GM12891 (cell line): Measurements from ENCODE around the gene ADTRP.

Experiments used
- PAX5 ChIP-seq: IDR thresholded peaks from 2 replicates; pipeline ENCODE4 v1.6.1; 2011; ENCODE audit warnings: low read length, moderate library complexity, mild to moderate bottlenecking; ENCODE audit not compliant: insufficient read depth, severe bottlenecking
- POLR2A ChIP-seq: IDR thresholded peaks from 2 replicates; pipeline ENCODE4 v1.6.1; 2011; ENCODE audit warnings: low read depth, low read length, control low read depth
- POLR2AphosphoS5 ChIP-seq: IDR thresholded peaks from 2 replicates; pipeline ENCODE4 v1.6.1; 2011; ENCODE audit warnings: low read depth, low read length, control low read depth
- POU2F2 ChIP-seq: IDR thresholded peaks from 2 replicates; pipeline ENCODE4 v1.6.1; 2011; ENCODE audit warnings: low read depth, mild to moderate bottlenecking, control low read depth, low read length, moderate library complexity
- SPI1 ChIP-seq: IDR thresholded peaks from 2 replicates; pipeline ENCODE4 v1.6.1; 2011; ENCODE audit warnings: low read depth, low read length, control low read depth
- TAF1 ChIP-seq: IDR thresholded peaks from 2 replicates; pipeline ENCODE4 v1.6.1; 2011; ENCODE audit warnings: low read depth, low read length, control low read depth

DNA sequence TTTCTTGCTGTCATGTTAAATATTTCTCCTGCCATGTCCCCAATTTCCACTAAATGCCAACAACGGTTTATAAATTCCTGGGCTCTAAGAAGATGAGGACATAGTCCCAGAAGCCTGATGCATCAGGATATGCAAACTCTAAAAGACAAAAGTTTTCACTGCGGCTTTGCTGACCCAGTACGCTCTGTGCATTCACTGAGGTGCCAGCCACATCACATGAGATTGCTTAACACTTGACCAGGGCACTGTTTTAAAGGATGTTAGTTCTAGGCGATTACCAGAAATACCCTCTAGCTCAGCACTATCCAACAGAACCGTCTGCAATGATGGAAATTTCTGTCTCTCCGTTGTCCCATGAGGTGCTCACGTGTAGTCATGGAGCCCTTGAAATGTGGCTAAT is 19.9 kb upstream of the ADTRP start:
- no peak for TF ChIP-seq POLR2AphosphoS5
- no peak for TF ChIP-seq POLR2A
- no peak for TF ChIP-seq TAF1
- no peak for TF ChIP-seq POU2F2
- no peak for TF ChIP-seq PAX5
- no peak for TF ChIP-seq SPI1
